Islet precursor cell (in vitro differentiated cells): Measurements from ENCODE around the gene UPK3BL2.
"Not testable (repeated sequence)": the region's sequence is repeated elsewhere in the genome, so short reads cannot be mapped to it uniquely, and the experiment has no call there.

Experiments used
- DNase-seq: peaks from one replicate; pipeline ENCODE4 v3.0.0-alpha.2; 2018

The UPK3BL2 gene, protein sequence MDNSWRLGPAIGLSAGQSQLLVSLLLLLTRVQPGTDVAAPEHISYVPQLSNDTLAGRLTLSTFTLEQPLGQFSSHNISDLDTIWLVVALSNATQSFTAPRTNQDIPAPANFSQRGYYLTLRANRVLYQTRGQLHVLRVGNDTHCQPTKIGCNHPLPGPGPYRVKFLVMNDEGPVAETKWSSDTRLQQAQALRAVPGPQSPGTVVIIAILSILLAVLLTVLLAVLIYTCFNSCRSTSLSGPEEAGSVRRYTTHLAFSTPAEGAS

DNA sequence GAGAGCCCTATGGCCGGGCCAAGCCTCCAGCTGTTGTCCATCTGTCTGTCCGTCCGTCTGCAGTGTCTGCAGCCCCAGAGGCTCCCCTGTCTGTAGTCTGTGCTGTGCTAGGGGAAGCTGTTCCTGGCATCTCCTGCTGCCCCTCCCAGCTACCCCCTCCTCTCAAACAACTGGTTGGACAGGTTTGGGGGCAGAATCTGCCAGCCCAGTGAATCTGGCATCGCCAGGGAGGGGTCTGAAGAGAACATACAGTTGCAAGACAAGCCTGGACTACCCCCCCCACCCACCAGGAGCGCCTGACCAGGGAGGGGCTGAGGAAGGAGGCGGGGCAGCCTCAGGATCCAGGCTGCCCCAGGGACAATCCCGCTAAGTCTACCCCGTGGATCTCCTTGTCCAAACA lies at the start of gene UPK3BL2:
UPK3BL2 (minus strand) TSS at position 101 of the 400 bp plus-strand sequence; CDS start at position 41, 60 bp downstream.
- DNase-seq: not testable (repeated sequence)

DNA sequence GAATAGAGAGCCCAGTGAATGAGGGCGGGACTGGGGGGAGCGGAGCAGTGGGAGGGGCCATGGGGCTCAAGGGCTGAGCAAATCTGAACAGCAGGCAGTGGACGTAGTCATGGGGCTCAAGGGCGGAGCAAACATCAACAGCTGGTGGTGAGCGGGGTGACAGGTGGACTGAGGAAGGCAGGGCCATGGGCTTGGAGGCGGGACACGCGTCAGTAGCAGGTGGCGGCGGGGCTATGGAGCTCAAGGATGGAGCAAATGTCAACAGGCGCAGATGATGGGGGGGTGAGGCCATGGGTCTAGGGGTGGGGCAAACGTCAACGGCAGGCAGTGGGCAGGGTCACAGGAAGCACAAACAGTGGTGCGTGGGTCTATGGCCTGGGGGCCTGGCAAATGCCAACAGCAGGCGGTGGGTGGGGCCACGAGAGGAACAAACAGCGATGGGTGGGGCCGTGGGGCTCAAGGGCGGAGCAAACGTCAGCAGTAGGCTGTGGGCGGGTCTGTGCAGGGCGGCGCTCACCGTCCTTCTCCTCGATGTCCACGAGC lies 49.1 kb upstream of the UPK3BL2 start:
- not testable (repeated sequence) for DNase-seq

DNA sequence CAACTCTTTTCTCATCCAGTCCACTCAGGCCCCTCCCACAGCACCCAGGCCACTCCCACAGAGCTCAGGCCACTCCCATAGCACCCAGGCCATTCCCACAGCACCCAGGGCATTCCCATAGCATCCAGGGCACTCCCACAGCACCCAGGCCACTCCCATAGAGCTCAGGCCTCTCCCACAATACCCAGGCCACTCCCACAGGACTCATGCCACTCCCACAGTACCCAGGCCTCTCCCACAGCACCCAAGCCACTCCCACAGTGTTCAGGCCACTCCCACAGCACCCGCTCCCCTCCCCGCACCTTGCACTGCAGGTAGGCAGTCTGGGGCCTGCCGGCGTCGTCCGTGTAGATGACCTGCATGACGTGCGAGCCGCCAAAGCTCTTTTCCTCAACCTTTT lies 46.4 kb upstream of the UPK3BL2 start:
- DNase-seq: not testable (repeated sequence)

DNA sequence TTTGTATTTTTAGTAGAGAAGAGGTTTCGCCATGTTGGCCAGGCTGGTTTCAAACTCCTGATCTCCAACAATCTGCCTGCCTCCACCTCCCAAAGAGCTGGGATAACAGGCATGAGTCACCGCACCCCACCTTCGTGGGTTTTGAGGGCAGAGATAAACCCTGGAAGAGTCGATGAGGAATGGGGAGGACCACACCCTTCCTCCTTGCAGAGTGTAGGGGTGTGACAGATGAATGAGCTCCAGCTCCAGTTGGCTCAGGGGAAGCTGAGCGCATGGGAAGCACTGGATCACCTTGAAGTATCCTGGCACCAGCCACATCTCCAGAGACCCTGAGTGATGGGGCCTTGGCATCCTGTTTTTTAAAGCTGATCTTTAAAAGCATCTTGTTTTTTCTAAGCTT lies 40.0 kb upstream of the UPK3BL2 start:
- not testable (repeated sequence) for DNase-seq

DNA sequence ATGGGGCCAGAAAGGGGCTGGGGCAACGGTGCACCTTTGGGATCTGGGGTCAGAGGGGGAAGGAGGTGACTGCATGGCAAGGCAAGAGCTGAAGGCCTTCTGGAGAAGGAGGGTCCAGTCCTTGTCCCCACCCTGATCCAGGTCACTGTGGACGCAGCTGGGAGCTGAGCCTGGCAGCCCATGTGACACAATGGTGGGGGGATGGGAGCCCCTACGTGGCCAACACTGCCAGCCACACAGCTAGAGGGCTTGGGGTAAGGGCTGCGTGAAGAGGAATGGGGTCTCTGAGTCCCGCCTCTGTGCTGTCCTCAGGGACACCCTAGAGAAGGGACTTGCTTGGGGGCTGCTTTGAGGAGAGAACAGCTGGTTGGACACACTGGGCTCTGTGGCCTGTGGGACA lies 38.2 kb upstream of the UPK3BL2 start:
- not testable (repeated sequence) for DNase-seq

DNA sequence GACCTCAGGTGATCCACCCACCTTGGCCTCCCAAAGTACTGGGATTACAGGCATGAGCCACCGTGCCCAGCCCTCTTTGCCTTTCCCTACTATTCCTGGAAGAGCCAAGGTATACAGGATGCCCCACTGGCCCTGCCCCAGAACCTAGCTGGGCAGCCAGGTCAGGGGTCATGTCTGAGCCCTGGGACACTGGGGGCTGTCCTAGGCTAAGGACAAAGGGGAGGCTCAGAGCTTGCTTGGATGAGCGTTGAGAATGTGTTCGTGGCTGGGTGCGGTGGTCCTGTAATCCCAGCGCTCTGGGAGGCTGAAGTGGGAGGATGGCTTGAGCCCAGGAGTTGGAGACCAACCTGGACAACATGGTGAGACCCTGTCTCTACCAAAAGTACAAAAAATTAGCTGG lies 35.0 kb upstream of the UPK3BL2 start:
- DNase-seq: not testable (repeated sequence)

DNA sequence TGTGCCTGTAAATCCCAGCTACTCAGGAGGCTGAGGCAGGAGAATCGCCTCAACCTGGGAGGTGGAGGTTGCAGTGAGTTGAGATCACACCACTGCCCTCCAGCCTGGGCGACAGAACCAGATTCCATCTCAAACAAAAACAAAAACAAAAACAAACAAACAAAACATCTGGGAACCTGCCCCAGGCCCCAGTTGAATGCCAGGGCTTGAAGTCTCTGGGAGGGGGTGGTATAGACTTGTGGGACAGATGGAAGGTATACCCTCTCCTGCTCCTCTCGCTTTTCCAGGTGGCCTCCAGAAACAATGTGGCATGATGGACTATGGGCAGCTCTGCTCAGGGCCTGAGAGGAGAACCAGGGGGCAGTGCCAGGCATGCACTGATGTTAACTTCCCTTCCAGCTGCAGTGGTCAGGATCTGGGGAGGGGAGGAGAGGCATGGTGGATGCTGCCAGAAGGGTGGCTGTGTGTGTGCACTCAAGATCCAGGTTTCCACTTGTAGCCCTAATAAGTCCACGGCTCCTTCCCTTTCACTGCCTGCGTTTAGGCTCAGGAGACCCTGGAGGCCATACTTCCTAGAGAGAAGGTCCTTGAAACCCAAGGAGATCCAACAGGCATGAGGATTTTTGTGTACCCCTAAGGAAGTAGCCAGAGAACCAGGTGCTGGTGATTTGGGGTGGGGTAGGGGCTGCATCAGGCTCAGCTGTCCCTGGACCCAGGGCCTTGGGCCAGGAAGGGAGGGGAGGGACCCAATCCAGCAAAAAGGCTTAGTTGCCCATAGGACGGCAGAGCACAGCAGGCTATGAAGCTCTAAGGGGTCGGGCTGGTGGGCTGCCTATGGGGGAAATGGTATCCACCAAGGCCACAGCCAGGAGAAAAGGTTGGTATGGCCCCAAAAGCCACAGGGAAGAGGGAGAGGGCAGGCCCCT lies 34.1 kb upstream of the UPK3BL2 start:
- DNase-seq: not testable (repeated sequence)

DNA sequence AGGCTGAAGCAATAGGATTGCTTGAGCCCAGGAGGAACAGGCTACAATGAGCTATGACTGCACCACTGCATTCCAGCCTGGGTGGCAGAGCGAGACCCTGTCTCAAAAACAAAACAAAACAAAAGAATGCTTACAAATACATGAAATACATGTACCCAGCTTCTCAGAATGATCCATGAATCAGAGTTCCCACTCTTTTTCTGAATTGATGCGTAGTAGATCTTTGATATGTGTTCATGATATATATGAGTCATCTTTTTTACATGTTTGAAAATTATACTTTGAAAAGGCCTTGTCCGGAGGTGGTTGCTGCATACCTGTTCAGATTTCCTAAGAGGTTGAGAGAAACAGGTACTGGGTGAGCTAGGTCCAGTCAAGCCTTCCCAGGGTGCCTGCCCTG lies 32.9 kb upstream of the UPK3BL2 start:
- DNase-seq: not testable (repeated sequence)

DNA sequence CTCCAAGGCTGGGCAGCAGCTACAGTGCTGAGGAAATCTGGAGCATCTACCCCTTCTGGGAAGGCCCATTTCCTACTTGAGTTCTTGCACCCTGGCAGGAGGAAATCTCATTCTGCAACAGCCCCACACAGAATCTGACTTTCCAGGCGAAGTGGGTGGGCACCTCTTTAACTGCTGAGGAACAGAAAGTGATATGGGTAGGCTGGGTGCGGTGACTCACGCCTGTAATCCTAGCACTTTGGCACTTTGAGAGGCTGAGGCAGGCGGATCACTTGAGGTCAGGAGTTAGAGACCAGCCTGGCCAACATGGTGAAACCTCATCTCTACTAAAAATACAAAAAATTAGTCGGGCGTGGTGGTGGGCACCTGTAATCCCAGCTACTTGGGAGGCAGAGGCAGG lies 31.1 kb upstream of the UPK3BL2 start:
- DNase-seq: not testable (repeated sequence)

DNA sequence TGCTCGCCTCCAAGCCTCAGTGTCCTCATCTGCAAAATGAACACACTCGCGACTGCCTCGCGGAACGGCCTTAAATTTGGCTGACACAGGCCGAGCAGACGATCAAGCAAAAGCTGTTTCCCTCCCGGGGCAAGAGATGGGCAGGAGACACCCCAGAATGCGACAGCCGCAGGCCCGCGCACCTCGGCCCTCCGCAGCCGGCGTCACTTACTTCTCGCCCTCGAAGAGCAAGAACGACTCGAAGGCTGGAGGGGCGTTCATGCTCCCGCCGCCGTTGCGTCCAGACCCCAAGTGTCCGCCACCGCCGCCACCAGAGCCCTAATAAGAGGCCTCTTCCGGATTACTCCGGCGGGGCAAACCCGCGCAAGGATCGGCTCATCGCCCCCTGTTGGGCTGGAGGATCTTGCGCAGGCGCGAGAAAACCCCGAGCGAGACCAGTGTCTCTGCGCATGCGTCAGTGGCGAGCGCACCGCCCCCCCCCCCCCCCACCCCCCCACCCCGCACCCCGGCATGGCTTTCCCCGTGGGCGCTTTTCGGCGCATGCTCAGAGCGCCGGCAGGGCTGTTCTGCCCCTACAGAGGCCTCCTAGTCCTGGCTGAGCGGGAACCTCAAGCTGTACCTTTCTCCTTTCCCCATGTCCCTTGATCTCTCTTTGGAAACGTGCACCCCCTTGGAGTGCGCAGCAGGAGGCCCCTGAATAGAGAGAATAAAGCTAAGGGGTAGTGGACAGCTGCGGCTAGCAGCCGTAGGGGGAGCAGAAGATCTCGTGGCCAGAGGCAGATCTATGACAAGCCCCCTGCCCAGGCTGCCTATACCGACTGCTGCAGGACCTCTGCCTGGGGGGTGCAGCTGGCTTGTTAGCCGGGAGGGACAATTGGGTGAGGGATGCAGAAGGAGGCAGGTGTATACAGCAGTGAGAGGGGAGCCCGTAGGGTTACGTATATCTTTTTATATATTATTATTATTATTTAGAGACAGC lies 29.1 kb upstream of the UPK3BL2 start, which contains the start of gene POLR2J3:
POLR2J3 (minus strand) TSS at position 323 of the 979 bp plus-strand sequence; CDS start at position 261, 62 bp downstream.
- DNase-seq: peak; percentile 90

DNA sequence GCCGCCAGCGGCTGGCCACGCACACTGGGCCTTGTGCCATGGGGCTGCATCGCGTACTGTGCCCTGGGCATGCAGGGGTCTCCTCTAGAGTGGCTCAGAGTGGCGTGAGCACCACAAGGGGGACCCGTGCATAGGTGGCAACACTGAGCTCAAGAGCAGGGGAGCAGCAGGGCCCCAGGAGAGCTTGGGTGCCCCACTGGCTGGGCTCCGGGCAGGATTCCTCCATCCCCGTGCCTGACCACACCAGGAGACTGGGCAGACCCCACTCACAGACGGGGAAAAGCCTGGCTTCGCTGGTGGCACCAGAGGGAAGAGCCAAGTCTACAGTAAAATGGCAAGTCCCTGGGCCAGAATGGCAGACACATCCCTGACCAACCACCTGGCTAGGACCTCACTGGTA lies 25.1 kb upstream of the UPK3BL2 start:
- DNase-seq: not testable (repeated sequence)

DNA sequence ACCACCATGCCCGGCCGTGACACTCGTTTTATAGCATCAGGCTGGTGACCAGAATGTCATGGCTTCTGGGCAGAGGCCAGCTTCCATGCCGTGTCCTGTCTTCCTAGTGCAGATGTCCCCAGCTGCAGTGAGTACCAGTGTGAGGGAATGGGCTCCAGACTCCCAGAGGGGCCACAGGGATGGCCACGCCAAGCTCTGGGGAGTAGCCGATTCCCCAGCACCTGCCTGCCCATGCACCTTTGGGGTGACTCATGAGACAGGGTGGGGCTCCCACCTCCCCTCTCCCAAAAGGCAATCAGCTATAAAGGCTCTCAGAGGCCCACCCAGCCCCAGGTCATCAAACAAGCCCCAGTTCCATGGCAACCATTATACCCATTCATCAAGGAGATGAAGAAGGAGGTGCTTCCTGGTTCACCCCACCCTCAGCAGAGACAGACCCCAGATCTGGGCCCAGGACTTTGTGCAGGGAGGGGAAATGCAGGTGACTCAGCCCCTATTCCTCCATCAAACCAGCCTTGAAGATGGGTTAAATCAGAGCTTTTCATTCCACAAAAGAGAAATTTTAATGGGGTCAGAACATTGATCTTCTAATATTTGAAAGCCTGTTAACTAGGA lies 7.4 kb upstream of the UPK3BL2 start, which contains the start of gene SPDYE2:
SPDYE2 (plus strand) TSS at position 419 of the 615 bp plus-strand sequence. CDS start 2,030 bp downstream, outside the sequence.
- DNase-seq: not testable (repeated sequence)

DNA sequence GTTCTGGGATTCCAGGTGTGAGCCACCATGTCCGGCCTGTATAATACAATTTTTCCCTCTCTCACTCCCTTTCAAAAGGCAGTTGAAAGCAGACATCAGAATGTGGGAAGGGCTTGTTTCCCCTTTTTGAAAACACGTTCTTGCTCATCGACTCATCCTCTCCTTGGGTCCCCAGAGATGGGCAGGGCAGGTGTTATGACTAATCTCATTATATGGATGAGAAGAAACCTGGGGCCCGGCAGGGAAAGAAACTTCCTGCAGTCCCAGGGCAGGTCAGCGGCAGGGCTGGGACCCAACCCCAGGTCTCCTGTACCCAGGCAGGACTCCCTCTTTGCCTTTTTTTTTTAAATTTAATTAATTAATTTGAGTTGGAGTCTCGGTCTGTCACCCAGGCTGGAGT lies 2.9 kb upstream of the UPK3BL2 start:
- DNase-seq: not testable (repeated sequence)

DNA sequence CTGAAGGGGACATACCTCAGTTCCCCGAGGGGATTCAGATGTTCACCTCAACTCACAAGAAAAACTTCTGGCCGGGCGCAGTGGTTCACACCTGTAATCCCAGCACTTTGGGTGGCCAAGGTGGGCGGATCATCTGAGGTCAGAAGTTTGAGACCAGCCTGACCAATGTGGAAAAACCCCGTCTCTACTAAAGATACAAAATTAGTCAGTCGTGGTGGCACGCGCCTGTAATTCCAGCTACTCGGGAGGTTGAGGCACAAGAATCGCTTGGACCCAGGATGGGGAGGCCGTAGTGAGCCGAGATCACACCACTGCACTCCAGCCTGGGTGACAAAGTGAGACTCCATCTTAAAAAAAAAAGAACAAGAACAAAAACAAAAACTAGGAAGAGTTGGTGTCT lies 1.8 kb upstream of the UPK3BL2 start:
- not testable (repeated sequence) for DNase-seq

DNA sequence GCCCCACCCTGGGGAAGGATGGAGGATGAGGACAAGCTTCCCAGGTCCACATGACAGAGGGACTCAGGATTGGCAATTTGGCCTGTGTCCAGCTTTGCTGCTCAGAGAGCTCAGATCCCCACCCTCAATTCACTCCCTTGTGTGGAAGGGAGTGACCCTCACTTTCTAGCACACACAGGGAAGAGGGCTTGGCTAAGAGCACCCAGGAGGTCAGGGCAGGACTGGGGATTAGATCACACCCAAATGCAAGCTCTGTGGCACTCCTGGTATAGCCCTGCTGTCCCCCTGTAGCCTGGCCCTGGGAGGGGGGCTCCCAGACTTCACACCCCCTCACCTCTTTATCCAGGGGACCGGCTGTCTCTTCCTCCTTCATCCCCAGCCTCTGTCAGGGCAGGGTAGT lies 876 bp upstream of the UPK3BL2 start:
- DNase-seq: not testable (repeated sequence)

DNA sequence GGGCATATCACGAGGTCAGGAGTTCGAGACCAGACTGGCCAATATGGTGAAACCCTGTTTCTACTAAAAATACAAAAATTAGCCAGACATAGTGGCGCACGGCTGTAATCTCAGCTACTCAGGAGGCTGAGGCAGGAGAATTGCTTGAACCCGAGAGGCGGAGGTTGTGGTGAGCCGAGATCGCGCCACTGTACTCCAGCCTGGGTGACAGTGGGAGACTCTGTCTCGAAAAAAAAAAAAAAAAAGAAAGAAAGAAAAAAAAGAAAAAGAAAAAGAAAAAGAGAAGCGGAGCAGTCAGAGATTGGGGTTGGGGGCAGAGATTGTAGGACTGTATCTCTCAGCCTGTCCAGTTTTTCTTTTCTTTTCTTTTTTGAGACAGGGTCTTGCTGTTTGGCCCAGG lies 725 bp downstream of the UPK3BL2 start:
- not testable (repeated sequence) for DNase-seq

DNA sequence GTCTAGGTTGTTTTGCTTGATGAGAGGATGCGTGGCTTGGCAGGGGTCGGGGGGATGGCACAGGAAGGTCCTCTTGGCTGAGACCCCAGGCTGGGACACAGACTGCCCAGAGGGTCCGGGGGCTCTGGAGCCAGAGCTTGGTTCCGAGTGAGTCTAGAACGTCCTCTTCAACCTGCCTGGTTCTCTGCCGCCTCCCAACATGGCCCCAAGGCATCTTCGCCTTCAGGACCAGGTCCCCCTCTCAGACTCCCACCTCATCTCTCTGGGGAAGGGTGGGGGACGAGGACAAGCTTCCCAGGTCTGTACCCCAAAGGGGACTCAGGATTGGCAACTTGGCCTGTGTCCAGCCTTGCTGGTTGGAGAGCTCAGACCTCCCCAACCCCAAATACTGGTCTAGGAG lies 1.4 kb downstream of the UPK3BL2 start:
- not testable (repeated sequence) for DNase-seq

DNA sequence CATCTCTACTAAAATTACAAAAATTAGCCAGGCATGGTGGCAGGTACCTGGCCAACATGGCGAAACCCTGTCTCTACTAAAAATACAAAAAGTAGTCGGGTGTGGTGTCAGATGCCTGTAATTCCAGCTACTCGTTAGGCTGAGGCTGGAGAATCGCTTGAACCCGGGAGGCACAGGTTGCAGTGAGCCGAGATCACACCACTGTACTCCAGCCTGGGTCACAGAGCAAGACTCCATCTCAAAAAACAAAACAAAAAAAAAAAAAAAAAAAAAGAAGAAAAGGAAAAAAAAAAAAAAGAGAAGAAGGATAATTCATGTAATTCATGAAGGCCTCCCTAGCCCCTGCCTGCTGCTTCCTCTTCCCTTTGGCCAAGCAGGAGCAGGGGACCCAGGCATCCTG lies 2.9 kb downstream of the UPK3BL2 start:
- DNase-seq: not testable (repeated sequence)

DNA sequence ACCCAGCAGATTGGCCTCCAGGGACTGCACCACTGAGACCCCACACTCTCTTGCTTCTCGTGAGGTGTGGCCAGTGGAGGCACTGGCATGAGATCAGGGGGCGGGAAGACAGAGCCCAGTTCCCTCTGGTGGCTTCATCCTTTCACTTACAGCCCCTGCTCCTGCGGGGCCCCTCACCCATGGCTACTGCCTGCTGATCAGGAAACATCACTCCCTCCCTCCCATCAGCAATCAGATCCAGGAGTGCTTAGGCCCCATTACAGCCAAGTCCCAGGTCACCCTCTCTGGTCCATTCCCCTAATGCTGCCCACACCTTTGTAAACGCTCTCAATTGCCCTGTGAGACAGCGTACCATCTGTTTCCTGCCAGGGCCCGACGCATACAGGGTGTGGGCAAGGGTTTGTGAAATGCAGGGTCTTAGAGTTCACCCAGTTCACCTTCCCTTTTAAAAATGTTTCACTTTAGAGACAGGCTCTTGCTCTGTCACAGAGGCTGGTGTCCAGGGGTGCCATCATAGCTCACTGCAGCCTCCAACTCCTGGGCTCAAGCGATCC lies 8.4 kb downstream of the UPK3BL2 start:
- not testable (repeated sequence) for DNase-seq

DNA sequence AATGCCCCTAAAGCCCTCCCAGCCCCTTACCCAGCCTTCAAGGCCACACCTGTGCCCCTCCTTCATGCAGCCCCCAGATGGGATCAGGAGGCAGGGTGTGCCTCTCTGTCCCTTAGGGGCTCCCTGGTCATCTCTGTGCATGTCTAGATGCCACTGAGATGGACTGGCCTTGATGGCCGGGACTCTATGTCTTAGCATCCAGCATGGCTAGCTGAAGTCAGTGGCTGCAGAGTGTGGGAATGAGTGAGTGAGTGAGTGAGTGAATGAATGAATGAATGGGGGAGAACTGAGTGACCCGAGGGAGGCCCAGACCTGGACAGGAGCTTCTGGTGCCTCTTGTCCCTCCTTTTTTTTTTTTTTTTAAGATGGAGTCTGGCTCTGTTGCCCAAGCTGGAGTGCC lies 11.4 kb downstream of the UPK3BL2 start:
- not testable (repeated sequence) for DNase-seq

DNA sequence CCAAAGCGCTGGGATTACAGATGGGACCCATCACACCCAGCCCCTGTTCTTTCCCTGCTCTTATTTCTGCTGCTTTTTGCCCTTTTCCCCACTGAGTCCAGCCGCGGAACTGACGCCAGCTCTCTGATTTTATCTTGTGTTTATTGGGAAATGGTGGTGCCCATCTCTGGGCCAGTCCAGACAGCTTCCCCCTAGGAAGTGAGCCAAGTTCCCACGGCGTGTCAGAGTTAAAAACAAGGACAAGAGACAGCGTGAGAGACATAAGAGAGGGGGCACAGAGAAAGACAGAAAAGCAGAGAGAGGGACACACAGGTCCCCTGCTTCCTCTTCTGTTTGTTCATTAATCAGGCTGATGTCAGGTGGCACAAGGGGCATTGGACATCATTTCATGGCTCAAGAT lies 11.9 kb downstream of the UPK3BL2 start:
- not testable (repeated sequence) for DNase-seq
